HG03520 (cell line): ENCODE results near the gene PLA2G7.

Experiments used
- ATAC-seq: cut with Tn5 transposase; IDR thresholded peaks from one replicate; pipeline ENCODE4 v1.9.1; 2021; ENCODE audit warnings: mild to moderate bottlenecking, moderate library complexity; ENCODE audit not compliant: unreplicated experiment

Gene PLA2G7

GRCh38 chr6:46690141-46690755 lies 44.9 kb downstream of the PLA2G7 start:
- no peak for ATAC-seq

- no peak for ATAC-seq
Measured at GRCh38 chr6:46689657-46690056, 45.5 kb downstream of the PLA2G7 start.

GRCh38 chr6:46688966-46689335 lies 46.2 kb downstream of the PLA2G7 start:
- no peak for ATAC-seq

- no peak for ATAC-seq
Measured at GRCh38 chr6:46688117-46688965, 46.8 kb downstream of the PLA2G7 start.

- ATAC-seq = no peak
Measured at GRCh38 chr6:46687619-46688097, 47.5 kb downstream of the PLA2G7 start, which contains the start of gene TDRD6. TDRD6 (plus strand) TSS chr6:46687885; CDS start chr6:46688129, 244 bp downstream.

DNA sequence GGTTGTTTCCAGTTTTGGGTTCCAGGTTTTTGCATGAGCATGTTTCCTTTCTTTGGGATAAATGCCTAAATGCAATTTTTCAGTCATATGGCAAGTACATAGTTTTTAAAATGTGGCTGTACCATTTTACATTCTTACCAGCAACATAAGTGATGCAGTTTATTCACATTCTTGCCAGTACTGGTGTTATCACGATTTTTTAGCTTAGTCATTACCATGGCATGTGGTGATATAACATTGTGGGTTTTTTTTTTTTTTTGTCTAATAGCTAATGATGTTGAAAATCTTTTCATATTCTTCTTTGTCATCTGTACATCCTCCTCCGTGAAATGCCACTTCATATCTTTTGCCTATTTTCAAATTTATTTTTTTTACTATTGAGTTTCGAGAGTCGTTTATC lies 50.4 kb downstream of the PLA2G7 start:
- no peak for ATAC-seq

DNA sequence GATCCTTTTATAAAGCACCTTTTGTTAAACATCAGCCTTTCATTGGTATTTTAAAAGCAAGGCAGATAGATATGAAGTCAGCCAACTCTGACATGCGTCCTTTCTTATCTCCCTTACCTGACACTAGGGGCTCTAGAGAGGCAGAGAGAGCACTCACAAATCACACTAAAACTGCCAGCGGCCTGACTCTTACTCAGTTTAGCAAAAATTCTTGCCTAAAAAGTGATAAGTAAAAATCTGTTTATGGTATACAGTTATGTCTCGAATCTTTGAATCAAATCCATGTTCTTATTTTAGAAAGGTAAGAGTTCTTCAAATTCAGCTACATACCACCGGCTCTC lies 57.9 kb downstream of the PLA2G7 start:
- no peak for ATAC-seq

GRCh38 chr6:46676604-46677313 lies 58.4 kb downstream of the PLA2G7 start:
- no peak for ATAC-seq

- no peak for ATAC-seq
Measured at GRCh38 chr6:46674410-46674809, 60.8 kb downstream of the PLA2G7 start.

- ATAC-seq = no peak
Measured at GRCh38 chr6:46667377-46667776, 67.8 kb downstream of the PLA2G7 start.

DNA sequence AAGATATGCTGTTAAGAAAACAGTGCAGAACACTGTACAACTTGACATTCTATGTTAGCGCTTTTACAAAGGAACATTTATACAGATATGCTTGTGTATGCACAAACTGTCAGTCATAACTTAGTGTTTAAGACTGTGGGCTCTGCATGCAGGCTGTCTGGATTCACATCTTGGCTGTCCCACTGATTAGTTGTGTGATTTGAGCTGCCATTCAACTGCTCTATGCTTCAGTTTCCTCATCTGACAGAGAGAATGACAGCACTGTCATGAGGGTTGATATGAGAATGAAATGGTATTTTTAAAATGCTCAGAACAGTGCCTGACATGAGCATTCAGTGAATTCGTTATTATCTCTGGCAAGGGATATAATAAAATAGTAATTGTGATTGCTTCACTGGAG lies 73.7 kb downstream of the PLA2G7 start:
- ATAC-seq = no peak

DNA sequence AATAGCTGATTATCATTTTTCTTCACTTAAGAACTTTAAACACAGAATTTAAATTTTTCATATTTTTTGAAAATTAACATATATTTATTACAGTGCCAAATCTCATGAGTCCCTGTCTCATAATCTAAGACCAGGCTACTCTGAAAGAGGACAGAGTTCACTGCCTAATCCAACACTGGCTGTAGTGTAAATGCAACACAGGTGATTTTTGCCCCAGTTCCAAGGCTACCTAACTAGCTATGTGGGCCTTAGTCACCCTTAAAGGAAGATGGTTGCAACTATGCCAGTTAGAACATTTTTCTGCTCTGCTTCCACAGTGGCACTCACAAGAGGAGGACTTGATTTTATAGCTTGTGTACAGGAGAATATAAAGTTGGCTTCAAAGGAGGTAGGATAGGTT lies 77.5 kb downstream of the PLA2G7 start:
- no peak for ATAC-seq

GRCh38 chr6:46655803-46656202 lies 79.4 kb downstream of the PLA2G7 start:
- no peak for ATAC-seq
